OCI-LY7 (cell line): ENCODE results near the gene ERN2.

ENCODE experiments used
- EZH2phosphoT487 ChIP-seq: fragments of 200-600 bp; sonication (generic); IDR thresholded peaks from 2 replicates; pipeline ENCODE4 v1.6.1; 2018; ENCODE audit warnings: low read depth, borderline replicate concordance, mild to moderate bottlenecking, mixed run types, antibody characterized with exemption, low read length, moderate library complexity, mixed read lengths
- TF ChIP-seq, protein P1 (sequence below): fragments of 200-600 bp; sonication (generic); conservative IDR thresholded peaks from 2 replicates; pipeline ENCODE4 v1.5.1; 2014; ENCODE audit warnings: mild to moderate bottlenecking, antibody characterized with exemption, low read length, moderate library complexity, mixed read lengths

DNA sequence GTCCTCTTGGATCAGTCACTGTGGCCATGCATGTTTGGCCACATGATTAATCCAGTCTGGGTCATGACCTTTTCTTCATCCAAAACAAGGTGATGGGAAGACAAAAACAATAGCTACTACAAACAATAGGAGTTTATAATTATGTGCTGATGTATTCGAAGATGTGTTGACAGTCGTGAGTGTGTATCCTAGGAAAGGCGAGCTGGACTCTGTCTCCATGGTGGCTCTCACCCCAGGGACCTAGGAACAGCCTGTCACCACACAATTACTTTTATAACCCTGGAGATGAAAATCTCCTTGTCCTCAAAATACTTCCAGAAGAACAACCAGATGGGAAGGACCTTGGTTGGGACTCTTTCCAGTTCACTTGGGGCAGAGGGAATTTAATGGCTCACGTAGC is 44.1 kb downstream of the ERN2 start:
- TF ChIP-seq, protein P1, sequence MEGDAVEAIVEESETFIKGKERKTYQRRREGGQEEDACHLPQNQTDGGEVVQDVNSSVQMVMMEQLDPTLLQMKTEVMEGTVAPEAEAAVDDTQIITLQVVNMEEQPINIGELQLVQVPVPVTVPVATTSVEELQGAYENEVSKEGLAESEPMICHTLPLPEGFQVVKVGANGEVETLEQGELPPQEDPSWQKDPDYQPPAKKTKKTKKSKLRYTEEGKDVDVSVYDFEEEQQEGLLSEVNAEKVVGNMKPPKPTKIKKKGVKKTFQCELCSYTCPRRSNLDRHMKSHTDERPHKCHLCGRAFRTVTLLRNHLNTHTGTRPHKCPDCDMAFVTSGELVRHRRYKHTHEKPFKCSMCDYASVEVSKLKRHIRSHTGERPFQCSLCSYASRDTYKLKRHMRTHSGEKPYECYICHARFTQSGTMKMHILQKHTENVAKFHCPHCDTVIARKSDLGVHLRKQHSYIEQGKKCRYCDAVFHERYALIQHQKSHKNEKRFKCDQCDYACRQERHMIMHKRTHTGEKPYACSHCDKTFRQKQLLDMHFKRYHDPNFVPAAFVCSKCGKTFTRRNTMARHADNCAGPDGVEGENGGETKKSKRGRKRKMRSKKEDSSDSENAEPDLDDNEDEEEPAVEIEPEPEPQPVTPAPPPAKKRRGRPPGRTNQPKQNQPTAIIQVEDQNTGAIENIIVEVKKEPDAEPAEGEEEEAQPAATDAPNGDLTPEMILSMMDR, result no peak
- no peak for TF ChIP-seq EZH2phosphoT487
